Progenitor cell of endocrine pancreas (in vitro differentiated cells): ENCODE data around the gene FGFRL1. TPM values are rescaled to one million over a fixed set of nuclear protein-coding genes. Genes with fewer than 3 reads are reported as not detected.

ENCODE experiments used
- DNase-seq: peaks from one replicate; pipeline ENCODE4 v3.0.0; 2021; ENCODE audit warnings: low spot score; ENCODE audit not compliant: unreplicated experiment
- H3K27ac Mint-ChIP-seq: 2 replicates; pipeline ENCODE4 v1.8.0; 2021; ENCODE audit warnings: mild to moderate bottlenecking, moderate library complexity, mixed read lengths
- H3K27me3 Mint-ChIP-seq: 2 replicates; pipeline ENCODE4 v1.8.0; 2021; ENCODE audit warnings: mixed read lengths
- H3K36me3 Mint-ChIP-seq: 2 replicates; pipeline ENCODE4 v1.8.0; 2022; ENCODE audit warnings: mixed read lengths; ENCODE audit not compliant: insufficient read depth
- H3K4me1 Mint-ChIP-seq: 2 replicates; pipeline ENCODE4 v1.8.0; 2021; ENCODE audit warnings: low read depth, mixed read lengths
- H3K4me3 Mint-ChIP-seq: 2 replicates; pipeline ENCODE4 v1.8.0; 2021; ENCODE audit warnings: low read depth, mild to moderate bottlenecking, moderate library complexity, mixed read lengths
- H3K9me3 Mint-ChIP-seq: 2 replicates; pipeline ENCODE4 v1.8.0; 2021; ENCODE audit warnings: low read depth, mixed read lengths
- CTCF ChIP-seq: fragments of 200-600 bp; sonication (generic); IDR thresholded peaks from one replicate; pipeline ENCODE4 v1.5.0; 2021; ENCODE audit warnings: antibody characterized with exemption, mild to moderate bottlenecking; ENCODE audit not compliant: unreplicated experiment
- total RNA-seq: library from RNA; stranded (reverse); gene quantifications from 2 replicates; pipeline ENCODE4 v1.2.1, GENCODE V29; 2021

Gene FGFRL1
- total RNA-seq, 1 donor from 2014 or later, result 126 TPM

GRCh38 chr4:1041147-1041935, 29.9 kb downstream of the FGFRL1 start:
- DNase-seq, result no peak
- TF ChIP-seq CTCF, result no peak
- peak overlapping the region; percentile 92 for H3K27ac Mint-ChIP-seq
- no peaks in the 10 kb centered on the region for H3K9me3 Mint-ChIP-seq
- H3K27me3 Mint-ChIP-seq, result peaks cover 4% of the 10 kb centered on the region
- H3K4me3 Mint-ChIP-seq, result peak overlapping the region; percentile 32
- H3K4me1 Mint-ChIP-seq, result peaks cover 20% of the 10 kb centered on the region
- no peaks in the 10 kb centered on the region for H3K36me3 Mint-ChIP-seq

- H3K36me3 Mint-ChIP-seq, result no peaks in the 10 kb centered on the region
- H3K4me3 Mint-ChIP-seq, result peak overlapping the region; percentile 32
- H3K4me1 Mint-ChIP-seq, result peaks cover 20% of the 10 kb centered on the region
- H3K27me3 Mint-ChIP-seq, result peaks cover 7% of the 10 kb centered on the region
- H3K27ac Mint-ChIP-seq, result peak overlapping the region; percentile 92
- no peak for DNase-seq
- no peaks in the 10 kb centered on the region for H3K9me3 Mint-ChIP-seq
- no peak for TF ChIP-seq CTCF
Measured at GRCh38 chr4:1041936-1042330, 30.5 kb downstream of the FGFRL1 start.

DNA sequence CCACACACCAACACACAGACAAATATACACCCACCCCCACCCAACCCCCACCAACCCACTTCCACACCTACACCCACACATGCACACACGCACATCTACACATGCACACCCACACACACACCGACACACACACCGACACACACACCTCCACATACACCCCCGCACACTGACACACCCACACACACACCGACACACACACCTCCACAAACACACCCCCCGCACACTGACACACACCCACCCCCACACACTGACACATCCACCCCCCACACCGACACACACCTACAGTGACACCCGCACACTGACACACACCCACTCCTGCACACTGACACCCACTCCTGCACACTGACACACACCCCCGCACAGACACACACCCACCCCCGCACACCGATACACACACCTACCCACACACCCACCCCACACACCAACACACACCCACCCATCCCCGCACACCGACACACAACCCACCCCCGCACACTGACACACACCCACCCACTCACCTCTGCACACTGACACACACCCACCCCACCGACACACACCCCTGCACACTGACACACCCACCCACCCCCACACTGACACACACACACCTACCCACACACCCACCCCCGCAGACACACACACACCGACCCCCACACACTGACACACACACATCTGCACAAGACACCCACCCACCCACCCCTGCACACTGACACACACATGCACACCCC, 31.1 kb downstream of the FGFRL1 start:
- Mint-ChIP-seq H3K9me3 (no peaks in the 10 kb centered on the region), H3K4me3 (no peak overlapping the region), H3K4me1 (peaks cover 20% of the 10 kb centered on the region), H3K27ac (peak overlapping the region; percentile 92), H3K27me3 (peaks cover 9% of the 10 kb centered on the region), H3K36me3 (no peaks in the 10 kb centered on the region)
- no peak for TF ChIP-seq CTCF
- no peak for DNase-seq

- no peak for DNase-seq
- peaks cover 16% of the 10 kb centered on the region for H3K4me1 Mint-ChIP-seq
- H3K4me3 Mint-ChIP-seq, result no peak overlapping the region
- peaks cover 14% of the 10 kb centered on the region for H3K27me3 Mint-ChIP-seq
- no peaks in the 10 kb centered on the region for H3K36me3 Mint-ChIP-seq
- H3K27ac Mint-ChIP-seq, result no peak overlapping the region
- no peaks in the 10 kb centered on the region for H3K9me3 Mint-ChIP-seq
- no peak for TF ChIP-seq CTCF
Measured at GRCh38 chr4:1043162-1043561, 31.7 kb downstream of the FGFRL1 start.

GRCh38 chr4:1043651-1044468, 32.4 kb downstream of the FGFRL1 start:
- Mint-ChIP-seq H3K27me3 (peaks cover 18% of the 10 kb centered on the region), H3K9me3 (no peaks in the 10 kb centered on the region), H3K4me3 (no peak overlapping the region), H3K27ac (no peak overlapping the region), H3K4me1 (peaks cover 15% of the 10 kb centered on the region), H3K36me3 (no peaks in the 10 kb centered on the region)
- no peak for TF ChIP-seq CTCF
- DNase-seq, result peak; percentile 50
